ENCODE measurements around the gene BRF1.

BRF1 gene

GRCh38 chr14:105207460-105207901 lies 93.3 kb downstream of the BRF1 start:
- no peak for DNase-seq

GRCh38 chr14:105206873-105207272 lies 93.9 kb downstream of the BRF1 start:
- DNase-seq, result no peak

- no peak for DNase-seq
Measured at GRCh38 chr14:105205673-105206208, 95.1 kb downstream of the BRF1 start.

- DNase-seq, result no peak
Measured at GRCh38 chr14:105204931-105205672, 95.7 kb downstream of the BRF1 start.

GRCh38 chr14:105204206-105204930 lies 96.4 kb downstream of the BRF1 start:
- DNase-seq, result no peak

GRCh38 chr14:105203701-105204100 lies 97.1 kb downstream of the BRF1 start:
- no peak for DNase-seq

- peak; percentile 57 for DNase-seq
Measured at GRCh38 chr14:105203057-105203531, 97.7 kb downstream of the BRF1 start.

GRCh38 chr14:105201925-105202513 lies 98.8 kb downstream of the BRF1 start:
- DNase-seq, result no peak

- DNase-seq, result no peak
Measured at GRCh38 chr14:105201156-105201924, 99.5 kb downstream of the BRF1 start.

- no peak for DNase-seq
Measured at GRCh38 chr14:105200641-105201040, 100.2 kb downstream of the BRF1 start.

GRCh38 chr14:105200074-105200473 lies 100.7 kb downstream of the BRF1 start:
- DNase-seq, result no peak

- DNase-seq, result no peak
Measured at GRCh38 chr14:105199093-105199492, 101.7 kb downstream of the BRF1 start.

- DNase-seq, result no peak
Measured at GRCh38 chr14:105198588-105198987, 102.2 kb downstream of the BRF1 start.

- peak; percentile 38 for DNase-seq
Measured at GRCh38 chr14:105197211-105197641, 103.6 kb downstream of the BRF1 start.

GRCh38 chr14:105196265-105196960 lies 104.4 kb downstream of the BRF1 start:
- no peak for DNase-seq

- DNase-seq, result no peak
Measured at GRCh38 chr14:105195522-105196264, 105.1 kb downstream of the BRF1 start.

GRCh38 chr14:105195051-105195450 lies 105.8 kb downstream of the BRF1 start:
- no peak for DNase-seq

- DNase-seq, result no peak
Measured at GRCh38 chr14:105193916-105194782, 106.7 kb downstream of the BRF1 start.

- peak; percentile 50 for DNase-seq
Measured at GRCh38 chr14:105192866-105193731, 107.7 kb downstream of the BRF1 start.
